Measurements from ENCODE around the gene OPCML.

Gene OPCML

GRCh38 chr11:133026952-133027351 is 505.3 kb downstream of the OPCML start:
- no peak for DNase-seq (ENCODE audit: low spot score)

- DNase-seq (ENCODE audit: low spot score) = no peak
Measured at GRCh38 chr11:133024301-133024700, 508.0 kb downstream of the OPCML start.

- no peak for DNase-seq (ENCODE audit: low spot score)
Measured at GRCh38 chr11:133023232-133023631, 509.1 kb downstream of the OPCML start.

GRCh38 chr11:133021553-133021952 is 510.7 kb downstream of the OPCML start:
- no peak for DNase-seq (ENCODE audit: low spot score)

GRCh38 chr11:133020372-133020714 is 512.0 kb downstream of the OPCML start:
- no peak for DNase-seq (ENCODE audit: low spot score)

GRCh38 chr11:133019545-133020371 is 512.5 kb downstream of the OPCML start:
- no peak for DNase-seq (ENCODE audit: low spot score)

GRCh38 chr11:133015457-133015856 is 516.8 kb downstream of the OPCML start:
- DNase-seq (ENCODE audit: low spot score) = no peak

- DNase-seq (ENCODE audit: low spot score) = no peak
Measured at GRCh38 chr11:133014337-133014736, 518.0 kb downstream of the OPCML start.

- no peak for DNase-seq (ENCODE audit: low spot score)
Measured at GRCh38 chr11:133012803-133013202, 519.5 kb downstream of the OPCML start.

GRCh38 chr11:133011604-133012003 is 520.7 kb downstream of the OPCML start:
- DNase-seq (ENCODE audit: low spot score) = no peak

- DNase-seq (ENCODE audit: low spot score) = no peak
Measured at GRCh38 chr11:133007027-133007584, 525.2 kb downstream of the OPCML start.

- DNase-seq (ENCODE audit: low spot score) = no peak
Measured at GRCh38 chr11:133004369-133004768, 527.9 kb downstream of the OPCML start.

GRCh38 chr11:132999516-132999915 is 532.8 kb downstream of the OPCML start:
- no peak for DNase-seq (ENCODE audit: low spot score)

GRCh38 chr11:132999031-132999430 is 533.3 kb downstream of the OPCML start:
- DNase-seq (ENCODE audit: low spot score) = no peak

- DNase-seq (ENCODE audit: low spot score) = no peak
Measured at GRCh38 chr11:132997396-132997795, 534.9 kb downstream of the OPCML start.

GRCh38 chr11:132994966-132995365 is 537.3 kb downstream of the OPCML start:
- DNase-seq (ENCODE audit: low spot score) = no peak

GRCh38 chr11:132993991-132994502 is 538.3 kb downstream of the OPCML start:
- DNase-seq (ENCODE audit: low spot score) = no peak

GRCh38 chr11:132992838-132993631 is 539.3 kb downstream of the OPCML start:
- peak; percentile 49 for DNase-seq (ENCODE audit: low spot score)

GRCh38 chr11:132988411-132988810 is 543.9 kb downstream of the OPCML start:
- DNase-seq (ENCODE audit: low spot score) = no peak

- DNase-seq (ENCODE audit: low spot score) = no peak
Measured at GRCh38 chr11:132987936-132988335, 544.4 kb downstream of the OPCML start.

- no peak for DNase-seq (ENCODE audit: low spot score)
Measured at GRCh38 chr11:132983641-132983978, 548.7 kb downstream of the OPCML start.

- DNase-seq (ENCODE audit: low spot score) = no peak
Measured at GRCh38 chr11:132982772-132983640, 549.3 kb downstream of the OPCML start.

All from globus pallidus (tissue), 1 donor.